Stimulated activated CD8-positive, alpha-beta memory T cell treated with anti-CD3 and anti-CD28 coated beads, Interleukin-4, amount 100 ng/mL, for 1 hour (primary cell): ENCODE measurements around the gene SNX7.

Experiments used
- DNase-seq, 2 donors: peaks; one replicate each; pipeline ENCODE4 v3.0.0-alpha.2; 2020; ENCODE audit warnings: low read depth in 2 of 2, low spot score in 1 of 2

SNX7 gene, protein sequence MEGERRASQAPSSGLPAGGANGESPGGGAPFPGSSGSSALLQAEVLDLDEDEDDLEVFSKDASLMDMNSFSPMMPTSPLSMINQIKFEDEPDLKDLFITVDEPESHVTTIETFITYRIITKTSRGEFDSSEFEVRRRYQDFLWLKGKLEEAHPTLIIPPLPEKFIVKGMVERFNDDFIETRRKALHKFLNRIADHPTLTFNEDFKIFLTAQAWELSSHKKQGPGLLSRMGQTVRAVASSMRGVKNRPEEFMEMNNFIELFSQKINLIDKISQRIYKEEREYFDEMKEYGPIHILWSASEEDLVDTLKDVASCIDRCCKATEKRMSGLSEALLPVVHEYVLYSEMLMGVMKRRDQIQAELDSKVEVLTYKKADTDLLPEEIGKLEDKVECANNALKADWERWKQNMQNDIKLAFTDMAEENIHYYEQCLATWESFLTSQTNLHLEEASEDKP

DNA sequence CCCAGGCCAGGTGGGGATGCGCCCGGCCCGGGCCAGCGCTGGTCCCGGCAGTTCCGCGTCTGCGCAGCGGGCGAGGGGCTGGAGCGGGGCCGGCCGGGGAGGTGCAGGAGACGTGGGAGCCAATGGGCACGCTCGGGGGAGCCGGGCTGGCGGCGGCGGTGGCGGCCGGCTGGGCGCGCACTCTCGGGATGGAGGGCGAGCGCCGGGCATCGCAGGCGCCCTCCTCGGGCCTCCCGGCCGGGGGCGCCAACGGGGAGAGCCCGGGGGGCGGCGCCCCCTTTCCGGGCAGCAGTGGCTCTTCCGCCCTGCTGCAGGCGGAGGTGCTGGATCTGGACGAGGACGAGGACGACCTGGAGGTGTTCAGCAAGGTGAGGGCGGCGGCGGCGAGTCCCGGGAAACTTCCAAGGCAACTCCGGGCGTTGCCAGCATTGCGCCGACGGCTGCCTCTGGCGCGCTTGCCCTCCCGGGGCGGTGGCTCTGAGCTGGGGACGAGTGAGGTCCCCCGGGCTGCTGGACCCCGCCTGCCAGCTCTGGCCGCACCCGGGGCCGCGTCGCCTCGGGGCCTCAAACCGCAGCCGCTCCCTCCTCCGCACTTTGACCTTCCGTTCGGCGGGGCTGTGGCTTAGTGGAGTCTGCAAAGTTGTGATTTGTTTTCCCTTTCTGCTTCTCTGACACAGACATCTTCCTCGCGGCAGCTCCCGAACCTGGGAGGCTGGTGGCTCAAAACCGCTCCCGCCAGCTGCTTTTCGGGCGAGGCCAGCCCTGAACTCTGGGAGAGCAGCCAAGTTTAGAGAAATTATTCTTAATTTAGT is at the start of gene SNX7:
Gene SNX7 (plus strand): TSS at position 178 of the 812 bp plus-strand sequence. CDS start 11 bp downstream, at position 189.
- no peak for DNase-seq

DNA sequence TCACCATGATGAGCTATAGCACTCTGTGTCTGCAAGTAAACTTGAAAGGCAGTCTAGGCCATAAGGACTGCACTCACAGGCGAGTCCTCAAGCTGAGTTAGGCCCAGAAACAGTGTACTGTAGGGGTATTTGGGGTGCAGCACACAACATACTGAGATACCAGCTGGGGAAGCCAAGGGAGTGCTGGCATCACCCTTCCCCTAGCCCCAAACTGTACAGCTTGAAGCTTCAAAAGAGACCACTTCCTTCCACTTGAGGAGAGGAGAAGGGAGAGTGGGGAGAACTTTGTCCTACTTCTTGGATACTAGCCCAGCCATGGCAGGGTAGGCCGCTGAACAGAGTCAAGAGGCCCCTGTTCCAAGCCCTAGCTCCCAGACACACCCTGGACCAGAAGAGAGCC is 24.2 kb upstream of the SNX7 start:
- no peak for DNase-seq

DNA sequence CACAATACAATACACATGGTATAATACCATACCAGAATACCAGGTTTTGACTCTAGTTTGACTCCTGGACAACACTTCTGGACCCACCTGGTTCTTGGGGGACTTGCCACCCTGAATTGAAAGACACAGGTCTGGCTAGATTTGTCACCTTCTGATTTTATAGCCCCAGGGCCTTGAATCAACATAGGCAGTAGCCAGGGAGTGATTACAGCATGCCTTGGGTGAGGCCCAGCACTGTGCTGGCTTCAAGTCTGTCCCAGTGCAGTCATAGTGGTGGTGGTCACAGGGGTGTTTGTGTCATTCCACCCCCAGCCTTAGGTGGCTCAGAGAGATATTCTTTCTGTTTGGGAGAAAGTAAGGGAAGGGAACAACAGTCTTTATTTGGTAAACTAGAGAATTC is 23.3 kb upstream of the SNX7 start:
- DNase-seq: no peak

DNA sequence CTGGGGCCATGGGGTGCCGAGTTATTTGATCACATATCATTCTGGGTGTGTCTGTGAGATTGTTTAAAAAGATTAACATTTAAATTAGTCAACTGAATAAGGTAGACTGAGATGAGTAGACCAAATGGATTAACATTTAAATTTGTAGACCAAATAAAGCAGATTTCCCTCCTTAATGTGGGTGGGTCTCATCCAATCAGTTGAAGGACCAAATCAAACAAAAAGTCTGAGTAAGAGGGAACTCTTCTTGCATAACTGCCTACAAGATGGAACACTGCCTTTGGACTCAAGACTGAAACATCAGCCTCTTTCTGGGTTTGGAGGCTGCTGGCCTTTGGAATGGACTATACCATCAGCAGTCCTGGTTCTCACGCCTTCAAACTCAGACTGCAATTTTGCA is 17.0 kb upstream of the SNX7 start:
- no peak for DNase-seq

DNA sequence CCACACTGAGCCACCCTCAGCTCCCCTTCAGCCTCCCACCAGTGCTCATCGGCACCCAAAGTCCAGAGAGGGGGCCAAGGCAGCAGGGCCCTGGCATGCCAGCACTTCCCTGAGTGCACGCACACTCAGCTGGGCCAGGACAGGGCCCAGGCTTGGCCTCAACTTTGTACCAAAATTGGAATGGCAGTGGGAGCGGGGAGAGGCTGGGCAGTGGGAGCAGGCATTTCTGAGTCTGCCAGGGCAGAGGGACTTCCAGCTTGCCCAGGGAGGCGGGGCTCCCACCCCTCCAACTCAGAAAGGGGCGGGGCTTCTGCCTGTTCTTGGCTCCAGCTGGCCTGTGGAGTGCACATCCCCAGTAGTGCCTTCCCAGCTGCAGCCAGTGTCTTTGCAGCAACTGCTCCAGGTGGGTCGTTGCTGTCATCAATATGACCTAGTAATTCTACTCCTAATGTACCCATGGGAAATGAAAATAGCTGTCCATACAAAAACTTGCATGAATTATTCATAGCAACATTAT is 10.3 kb upstream of the SNX7 start:
- no peak for DNase-seq

DNA sequence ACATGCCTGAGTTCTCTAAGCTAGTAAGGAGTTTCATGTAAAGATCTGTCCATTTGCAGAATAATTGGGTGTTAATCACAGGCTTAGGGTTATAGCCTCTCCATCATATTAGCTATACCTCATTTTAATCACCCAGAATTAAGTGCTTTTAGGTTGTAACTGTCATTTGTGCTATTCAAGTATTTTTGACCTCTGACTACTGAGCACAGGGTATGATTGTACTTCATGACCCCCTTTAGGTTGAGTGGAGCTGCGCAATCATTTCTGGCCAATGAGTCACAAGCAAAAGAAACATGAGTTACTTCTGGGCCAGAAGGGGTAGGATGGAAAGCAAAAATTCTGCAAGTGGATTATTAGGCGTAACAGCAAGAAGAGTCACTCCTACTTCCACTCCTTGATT is 8.4 kb upstream of the SNX7 start:
- DNase-seq: no peak

DNA sequence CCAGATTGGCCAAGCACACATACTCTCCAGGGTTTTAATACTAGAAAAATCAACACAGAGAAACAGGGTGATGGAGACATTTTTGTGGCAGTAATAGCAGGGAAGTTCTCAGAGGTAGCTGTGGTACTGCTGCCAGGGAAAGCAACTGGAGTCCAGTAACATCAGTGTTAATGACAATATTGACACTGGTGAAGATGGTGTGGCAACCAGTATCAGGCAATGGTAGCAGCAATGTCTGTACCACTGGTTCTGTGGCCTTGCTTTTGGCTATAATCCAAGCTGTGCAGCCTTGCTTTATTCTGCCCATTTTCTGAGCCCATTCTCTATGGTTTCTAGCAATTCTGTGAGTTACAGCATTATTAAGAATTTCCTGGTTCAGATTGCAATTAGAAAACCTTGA is 1.6 kb upstream of the SNX7 start:
- no peak for DNase-seq

DNA sequence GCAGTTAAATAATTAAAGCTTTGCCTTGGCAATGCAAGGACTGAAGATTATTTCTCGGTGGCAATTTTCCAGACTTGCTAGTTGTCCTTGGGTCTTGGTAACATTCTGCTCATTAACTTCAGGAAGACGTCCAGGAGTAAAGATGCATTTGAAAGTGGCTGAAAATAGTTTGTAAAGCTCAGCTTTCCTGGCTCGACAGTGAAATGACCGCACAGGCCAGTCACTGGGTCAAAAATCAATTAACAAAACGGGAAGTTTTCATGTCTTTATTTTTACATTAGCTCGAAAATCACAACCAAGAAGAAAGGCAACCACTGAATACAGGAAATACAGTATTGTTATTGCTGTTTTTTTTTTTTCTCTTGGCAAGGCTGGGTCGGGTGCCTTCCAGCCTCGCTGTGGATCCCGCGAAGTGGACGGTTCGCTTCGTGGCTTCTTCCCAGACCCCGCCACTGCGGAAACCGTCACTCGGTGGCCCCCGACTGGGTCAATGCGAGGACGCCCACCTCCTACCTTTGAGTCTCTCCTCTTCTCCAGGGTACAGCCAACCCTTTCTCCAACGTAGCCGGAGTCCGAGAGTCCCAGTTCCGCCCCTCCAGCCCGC is 479 bp upstream of the SNX7 start:
- DNase-seq: no peak

DNA sequence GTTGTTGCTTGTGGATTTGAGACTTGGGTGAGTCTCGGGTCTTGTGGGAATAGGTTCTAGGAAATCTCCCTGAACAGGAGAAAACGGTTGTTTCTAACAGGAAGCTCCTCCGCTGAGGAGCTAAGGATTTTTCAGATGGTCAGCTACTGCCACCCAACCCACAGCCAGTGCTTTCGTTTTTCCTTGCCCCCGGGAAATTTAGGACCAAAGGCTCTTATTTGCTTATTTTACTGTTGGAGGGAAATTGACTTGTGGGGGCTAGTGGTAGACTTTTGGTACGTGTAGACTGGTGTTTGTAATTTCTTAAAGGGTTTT is 792 bp downstream of the SNX7 start:
- no peak for DNase-seq

DNA sequence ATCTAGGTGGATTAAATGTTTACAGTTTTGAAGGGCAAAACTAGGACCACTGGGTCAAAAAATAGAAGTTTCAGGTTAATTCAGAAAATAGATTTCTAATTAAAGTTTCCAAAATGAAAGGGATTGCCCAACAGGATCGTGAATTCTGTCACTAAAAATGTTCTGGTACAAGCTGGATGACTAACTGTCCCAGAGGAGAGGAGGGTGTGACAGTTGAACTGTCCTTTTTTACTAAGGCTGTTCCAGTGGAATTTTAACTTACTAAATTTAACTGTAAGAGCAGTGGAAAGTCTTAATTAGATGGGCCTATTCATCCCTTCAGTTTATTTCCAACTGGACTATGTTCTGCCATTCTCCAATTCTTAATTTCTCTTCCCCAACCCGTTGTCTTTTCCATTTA is 7.2 kb downstream of the SNX7 start:
- DNase-seq: no peak

DNA sequence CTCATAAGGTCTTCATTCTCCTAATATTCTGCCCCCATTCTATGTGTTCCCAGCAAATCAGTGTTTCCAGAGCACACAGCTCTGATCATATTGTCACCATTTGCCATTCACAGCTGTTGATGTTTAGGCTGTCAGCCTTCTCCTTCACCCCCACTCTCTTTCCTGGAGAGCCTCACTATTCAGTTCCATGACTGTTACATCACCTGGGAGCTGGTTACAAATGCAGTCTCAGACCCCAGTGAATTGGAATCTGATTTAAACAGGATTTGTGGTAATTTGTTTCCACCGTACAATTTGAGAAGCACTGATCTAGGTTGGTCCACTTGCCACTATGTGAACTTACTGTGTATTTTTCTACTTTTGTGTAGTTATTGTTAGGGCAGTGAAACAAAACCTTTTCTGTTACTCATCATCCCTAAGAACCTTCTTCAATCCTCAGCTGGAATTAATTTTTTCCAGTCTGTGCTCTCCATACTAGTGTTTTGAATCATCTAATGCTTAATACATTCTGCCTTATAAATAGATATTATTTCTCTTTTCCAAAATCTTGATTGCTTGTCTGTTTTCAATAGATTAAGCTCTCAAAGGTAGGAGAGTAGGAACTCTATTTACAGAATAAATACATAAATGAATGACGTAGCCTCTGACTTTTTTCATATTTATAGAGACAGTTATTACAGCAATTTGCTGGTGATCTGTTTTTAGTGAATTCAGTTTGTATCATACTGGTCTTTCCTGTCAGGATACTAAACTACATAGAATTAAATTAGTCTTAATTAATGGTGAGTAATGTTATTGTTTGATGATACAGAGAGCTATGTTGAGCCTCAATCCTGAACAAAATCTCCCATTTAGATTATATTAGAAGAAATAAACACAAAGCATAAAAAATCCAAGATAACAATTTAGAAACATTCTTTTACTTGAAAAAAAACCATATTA is 8.1 kb downstream of the SNX7 start:
- DNase-seq: no peak

DNA sequence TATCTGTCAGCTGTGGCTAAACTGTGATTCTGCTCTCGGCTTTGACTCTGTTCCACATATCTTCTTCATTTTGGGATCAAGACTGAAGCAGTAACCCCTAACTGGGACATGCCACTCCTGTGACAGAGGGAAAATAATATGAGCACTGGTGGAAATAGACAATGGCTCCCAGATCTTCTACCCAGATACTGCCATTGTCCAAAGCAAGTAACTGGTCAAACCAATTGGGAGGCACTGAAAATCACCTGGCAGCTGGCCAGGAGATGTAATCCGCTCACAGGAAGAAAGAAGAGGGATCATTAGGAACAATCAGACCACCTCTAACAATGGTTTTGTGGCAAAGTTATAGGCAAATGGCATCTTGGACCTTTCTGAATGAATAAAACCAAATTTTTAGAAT is 10.7 kb downstream of the SNX7 start:
- no peak for DNase-seq

DNA sequence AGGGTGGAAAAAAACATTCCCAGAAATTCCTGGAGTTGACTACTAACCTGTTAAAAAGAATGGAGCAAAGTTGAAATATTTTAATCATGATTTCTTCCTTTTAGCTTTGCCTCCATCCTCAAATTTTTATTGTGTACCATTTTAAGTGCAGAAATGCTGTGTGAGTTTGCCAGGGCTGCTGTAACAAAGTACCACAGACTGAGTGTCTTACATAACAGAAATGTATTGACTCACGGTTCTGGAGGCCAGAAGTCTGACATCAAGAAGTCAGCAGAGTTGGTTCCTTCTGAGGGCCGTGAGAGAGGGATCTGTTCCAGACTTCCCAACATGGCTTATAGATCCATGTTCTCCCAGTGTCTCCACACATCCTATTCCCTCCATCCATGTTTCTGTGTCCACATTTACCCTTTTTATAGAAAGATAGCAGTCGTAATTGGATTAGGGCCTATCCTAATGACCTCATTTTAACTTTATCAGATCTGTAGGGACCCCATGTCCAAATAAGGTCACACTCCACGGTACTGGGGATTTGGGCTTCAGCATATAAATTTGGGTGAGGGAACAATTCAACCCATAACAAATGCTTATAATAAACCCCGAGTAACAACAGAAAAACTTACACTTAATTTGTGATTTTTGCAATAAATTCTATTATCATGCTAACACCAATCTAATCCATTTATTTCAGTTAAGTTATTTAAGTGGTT is 12.7 kb downstream of the SNX7 start:
- no peak for DNase-seq

DNA sequence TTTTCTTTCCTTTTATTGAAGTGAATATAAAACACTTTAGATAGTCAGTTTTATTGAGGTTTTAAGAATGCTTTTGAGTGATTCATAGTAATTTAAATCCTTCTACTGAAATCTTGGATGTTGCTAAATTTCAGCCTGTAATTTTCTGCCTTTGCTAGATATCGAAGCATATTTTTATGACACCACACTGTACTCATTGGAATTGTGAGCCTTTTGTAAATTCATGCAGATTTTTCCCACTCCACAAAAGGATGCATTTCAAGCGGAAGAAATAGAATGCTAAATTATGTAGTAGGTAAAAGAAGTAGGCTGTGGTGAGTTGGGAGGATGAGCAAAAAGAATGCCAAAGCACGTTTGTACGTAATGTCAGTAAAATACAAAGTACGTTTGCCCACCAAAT is 13.8 kb downstream of the SNX7 start:
- no peak for DNase-seq

DNA sequence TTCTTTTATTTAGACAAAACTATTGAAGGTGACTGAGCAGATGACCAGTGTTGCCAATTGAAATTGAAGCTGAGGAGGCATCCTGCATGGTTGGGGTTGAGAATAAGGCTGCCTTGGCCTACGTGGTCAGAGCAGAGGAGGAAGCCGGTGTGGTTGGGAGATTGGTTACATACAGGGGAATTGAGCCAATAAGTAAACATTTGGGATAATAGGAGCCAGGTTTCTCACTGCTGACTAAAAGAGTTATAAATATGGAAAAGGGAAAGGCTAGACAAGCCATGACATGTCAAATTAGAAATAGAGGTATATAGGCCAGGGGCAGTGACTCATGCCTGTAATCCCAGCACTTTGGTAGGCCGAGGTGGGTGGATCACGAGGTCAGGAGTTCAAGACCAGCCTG is 15.8 kb downstream of the SNX7 start:
- DNase-seq: no peak

DNA sequence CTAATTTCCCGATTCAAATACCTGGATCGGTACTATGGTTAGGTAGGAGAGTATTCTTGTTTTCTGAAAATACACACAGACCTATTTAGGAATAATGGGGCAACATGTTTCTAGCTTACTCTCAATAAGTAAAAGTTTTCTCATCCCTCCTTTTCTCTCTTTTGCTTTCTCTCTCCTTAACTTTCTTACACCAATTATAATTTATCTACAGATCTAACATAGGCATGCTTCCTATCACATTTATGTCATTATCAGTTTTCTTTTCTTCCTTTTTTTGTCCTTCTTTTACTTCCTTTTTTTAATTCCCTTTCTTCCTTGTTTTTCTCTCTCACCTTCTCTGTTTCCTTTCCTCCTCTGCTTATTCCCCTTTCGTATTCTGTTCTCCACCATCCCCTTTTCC is 20.3 kb downstream of the SNX7 start:
- DNase-seq: no peak

DNA sequence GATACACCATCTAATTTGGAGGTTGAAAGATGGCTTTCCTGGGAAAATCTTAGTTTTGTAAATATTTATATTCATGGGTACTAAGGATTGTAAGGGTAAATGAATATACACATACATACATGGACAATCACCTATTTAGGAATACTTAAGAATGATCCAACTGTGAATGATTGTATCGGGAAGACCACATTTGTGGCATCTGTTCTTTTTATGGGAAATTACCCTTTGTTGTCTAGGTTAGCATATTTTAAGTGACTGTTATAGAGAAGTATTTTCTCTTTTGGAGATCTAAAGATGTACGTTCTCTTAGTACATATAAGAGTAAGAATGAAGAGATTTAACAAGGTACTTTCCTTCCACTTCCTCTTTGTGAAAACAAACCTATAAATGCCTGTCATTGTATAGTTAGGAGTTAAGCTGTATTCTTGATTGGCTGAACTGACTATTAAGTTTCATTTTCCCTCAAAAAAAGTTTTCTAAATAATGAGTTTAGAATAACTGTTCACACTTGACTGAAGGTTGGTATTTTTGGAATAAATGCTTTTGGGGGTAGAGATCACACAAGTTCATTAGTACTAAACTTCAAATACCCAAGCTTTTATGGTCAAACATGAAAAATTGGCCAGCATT is 26.7 kb downstream of the SNX7 start:
- no peak for DNase-seq

DNA sequence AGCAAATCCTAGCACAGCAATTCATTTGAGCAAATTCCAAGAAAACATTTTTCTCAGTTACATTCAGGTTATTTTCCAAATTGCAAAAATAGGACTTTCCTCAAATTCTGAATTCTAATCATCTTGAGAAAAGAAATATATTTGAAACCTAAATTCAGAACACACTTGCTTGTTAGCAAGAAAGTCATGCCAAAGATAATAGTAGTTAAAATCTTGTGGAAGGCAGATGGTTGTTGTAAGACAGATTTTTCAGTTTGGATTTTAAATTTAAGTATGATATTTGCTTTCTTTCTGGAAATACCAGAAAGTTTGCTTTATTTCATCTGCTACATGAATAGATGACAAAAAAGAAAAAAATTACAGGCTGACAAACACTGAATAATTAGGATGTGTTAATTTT is 29.1 kb downstream of the SNX7 start:
- no peak for DNase-seq

DNA sequence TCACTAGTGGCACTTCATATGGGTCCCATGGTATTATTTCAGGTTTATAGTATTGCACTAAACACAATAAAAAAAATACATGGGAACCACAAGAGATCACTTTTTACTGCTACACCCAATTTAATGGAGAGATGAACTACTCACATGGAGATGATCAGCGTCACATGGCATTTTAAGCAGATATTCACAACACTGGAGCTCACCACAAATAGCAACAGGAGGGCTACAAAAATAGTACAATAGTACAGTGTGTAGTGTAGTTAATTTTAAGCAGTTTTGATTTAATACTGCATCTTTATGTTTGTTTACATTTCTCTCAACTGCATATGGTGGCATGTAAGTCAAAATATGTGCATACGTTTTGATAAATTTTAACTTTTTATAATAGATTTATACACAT is 31.0 kb downstream of the SNX7 start:
- DNase-seq: no peak

DNA sequence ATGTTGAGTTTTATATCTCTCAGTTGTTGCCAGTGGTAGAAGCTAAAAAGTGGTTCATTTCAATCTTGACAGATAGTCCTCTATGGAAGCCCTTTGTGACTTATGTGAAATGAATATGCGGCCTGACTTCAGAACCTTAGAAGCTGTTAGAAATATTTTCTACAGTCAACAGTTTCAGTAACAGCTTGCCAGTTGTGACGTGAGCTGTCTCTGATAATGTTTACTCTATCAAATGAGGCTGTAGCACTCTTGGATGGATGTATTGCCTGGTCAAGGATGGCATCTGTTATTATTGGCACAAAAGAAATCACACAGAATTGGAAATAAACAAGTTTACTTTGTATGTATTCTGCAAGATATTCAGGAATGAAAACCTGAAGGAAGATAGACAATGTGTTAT is 31.9 kb downstream of the SNX7 start:
- DNase-seq: no peak
